Activated CD4-positive, alpha-beta T cell treated with anti-CD3 and anti-CD28 coated beads for 24 hours (primary cell): ENCODE results near the gene PDGFB.

Experiments
- DNase-seq, 2 donors: peaks; one replicate each; pipeline ENCODE4 v3.0.0-alpha.2; 2020; ENCODE audit warnings: low read depth in 2 of 2

PDGFB gene

GRCh38 chr22:39240831-39241793, 3.7 kb downstream of the PDGFB start:
- no peak for DNase-seq

- DNase-seq: no peak
These were observed 5.0 kb downstream of the PDGFB start for GRCh38 chr22:39239561-39240423.

- DNase-seq: no peak
These were observed 5.7 kb downstream of the PDGFB start for GRCh38 chr22:39238966-39239505.

- DNase-seq: no peak
These were observed 6.2 kb downstream of the PDGFB start for GRCh38 chr22:39238561-39238960.

- DNase-seq: no peak
These were observed 6.7 kb downstream of the PDGFB start for GRCh38 chr22:39238101-39238466.

- DNase-seq: no peak
These were observed 7.3 kb downstream of the PDGFB start for GRCh38 chr22:39237318-39238100.

- DNase-seq: peak in 1 of 2 donors; percentile 37
These were observed 8.2 kb downstream of the PDGFB start for GRCh38 chr22:39236321-39237317.

- DNase-seq: no peak
These were observed 9.7 kb downstream of the PDGFB start for GRCh38 chr22:39234867-39235687.

GRCh38 chr22:39234472-39234787, 10.4 kb downstream of the PDGFB start:
- no peak for DNase-seq

- no peak for DNase-seq
These were observed 10.9 kb downstream of the PDGFB start for GRCh38 chr22:39233710-39234471.

- DNase-seq: no peak
These were observed 11.7 kb downstream of the PDGFB start for GRCh38 chr22:39232806-39233709.

- no peak for DNase-seq
These were observed 12.5 kb downstream of the PDGFB start for GRCh38 chr22:39232246-39232645.

- DNase-seq: no peak
These were observed 13.4 kb downstream of the PDGFB start for GRCh38 chr22:39231197-39231950.

GRCh38 chr22:39230261-39231196, 14.3 kb downstream of the PDGFB start:
- no peak for DNase-seq

- DNase-seq: no peak
These were observed 15.0 kb downstream of the PDGFB start for GRCh38 chr22:39229688-39230260.

- DNase-seq: no peak
These were observed 15.7 kb downstream of the PDGFB start for GRCh38 chr22:39229075-39229474.
